Liver (tissue), 9 donors: ENCODE data around the gene SLC22A3. TPM values are rescaled to one million over a fixed set of nuclear protein-coding genes. Genes with fewer than 3 reads are reported as not detected.

Experiments
- DNase-seq: peaks from one replicate; pipeline ENCODE4 v3.0.0-alpha.2; 2017; ENCODE audit warnings: low spot score
- H3K27ac ChIP-seq, 2 donors: one replicate each; pipeline ENCODE4 v1.7.0; 2013; ENCODE audit warnings: inconsistent platforms in 2 of 2, low read length in 2 of 2, control low read depth in 1 of 2, low read depth in 1 of 2, mild to moderate bottlenecking in 1 of 2
- H3K27me3 ChIP-seq, 4 donors: one replicate each; pipeline versions ENCODE4 v1.6.1 to v1.7.0; 2013; ENCODE audit warnings: low read length in 3 of 4, inconsistent platforms in 1 of 4, mild to moderate bottlenecking in 1 of 4, moderate library complexity in 1 of 4; ENCODE audit not compliant: control insufficient read depth in 4 of 4, insufficient read depth in 4 of 4
- H3K36me3 ChIP-seq, 4 donors: one replicate each; pipeline versions ENCODE4 v1.6.1 to v1.7.0; 2013; ENCODE audit warnings: low read length in 3 of 4, mild to moderate bottlenecking in 3 of 4, low read depth in 1 of 4, moderate library complexity in 1 of 4; ENCODE audit not compliant: control insufficient read depth in 4 of 4, insufficient read depth in 3 of 4
- H3K4me1 ChIP-seq, 4 donors: one replicate each; pipeline versions ENCODE4 v1.6.1 to v1.7.0; 2013; ENCODE audit warnings: low read length in 3 of 4, mild to moderate bottlenecking in 3 of 4, moderate library complexity in 1 of 4; ENCODE audit not compliant: control insufficient read depth in 4 of 4, insufficient read depth in 4 of 4
- H3K4me3 ChIP-seq, 3 donors: one replicate each; pipeline versions ENCODE4 v1.6.1 to v1.7.0; 2013; ENCODE audit warnings: low read length in 3 of 3, control low read depth in 1 of 3, low read depth in 1 of 3, mild to moderate bottlenecking in 1 of 3
- H3K9ac ChIP-seq, 2 donors: one replicate each; pipeline ENCODE4 v1.7.0; 2013; ENCODE audit warnings: low read length in 2 of 2, mild to moderate bottlenecking in 2 of 2, moderate library complexity in 2 of 2, control low read depth in 1 of 2, low read depth in 1 of 2
- H3K9me3 ChIP-seq, 4 donors: one replicate each; pipeline versions ENCODE4 v1.6.1 to v1.7.0; 2013; ENCODE audit warnings: low read length in 3 of 4; ENCODE audit not compliant: control insufficient read depth in 4 of 4
- CTCF ChIP-seq: fragments of 150-350 bp; IDR thresholded peaks from 2 replicates; pipeline ENCODE4 v1.5.1; 2017; ENCODE audit warnings: improper control_type of control experiment, low read depth, low read length; ENCODE audit not compliant: missing input control
- EGR1 ChIP-seq, 2 donors: IDR thresholded peaks; 2 replicates each; pipeline ENCODE4 v1.6.1; 2016 to 2018; ENCODE audit warnings: antibody characterized with exemption in 2 of 2, low read depth in 2 of 2
- FOXA1 ChIP-seq: IDR thresholded peaks from 2 replicates; pipeline ENCODE4 v1.6.1; 2016; ENCODE audit warnings: antibody characterized with exemption
- GABPA ChIP-seq, 2 donors: IDR thresholded peaks in 1 of 2; conservative IDR thresholded peaks in 1 of 2; 2 replicates each; pipeline ENCODE4 v1.6.1; 2016; ENCODE audit warnings: antibody characterized with exemption in 2 of 2, mild to moderate bottlenecking in 1 of 2, moderate library complexity in 1 of 2
- HNF4A ChIP-seq, 2 donors: conservative IDR thresholded peaks; 2 replicates each; pipeline ENCODE4 v1.6.1; 2016; ENCODE audit warnings: antibody characterized with exemption in 2 of 2, mild to moderate bottlenecking in 2 of 2
- RAD21 ChIP-seq, 2 donors: IDR thresholded peaks; 2 replicates each; pipeline ENCODE4 v1.6.1; 2016; ENCODE audit warnings: antibody characterized with exemption in 2 of 2, mild to moderate bottlenecking in 2 of 2
- RXRA ChIP-seq, 2 donors: IDR thresholded peaks; 2 replicates each; pipeline ENCODE4 v1.6.1; 2017 to 2018; ENCODE audit warnings: antibody characterized with exemption in 2 of 2, mild to moderate bottlenecking in 1 of 2
- SP1 ChIP-seq: IDR thresholded peaks from 2 replicates; pipeline ENCODE4 v1.6.1; 2018; ENCODE audit warnings: antibody characterized with exemption, mild to moderate bottlenecking
- YY1 ChIP-seq: IDR thresholded peaks from 2 replicates; pipeline ENCODE4 v1.6.1; 2016; ENCODE audit warnings: antibody characterized with exemption, mild to moderate bottlenecking
- ZBTB33 ChIP-seq: IDR thresholded peaks from 2 replicates; pipeline ENCODE4 v1.6.1; 2016; ENCODE audit warnings: antibody characterized with exemption
- WGBS: extraction: QIAGEN DNeasy Blood & Tissue Kit; methylation state at CpG from one replicate; pipeline ENCODE4 v1.1.7; 2013; 5-methylcytosine and 5-hydroxymethylcytosine counted together
- polyA plus RNA-seq, 2 donors: library from polyadenylated mRNA; stranded (reverse) in 1 of 2; unstranded in 1 of 2; fragments of 200-250 nt in 1 of 2; fragments of >200 nt in 1 of 2; fragmentation: Nextera tagmentation in 1 of 2; extraction: Ambion mirVana in 1 of 2; gene quantifications; one replicate each; pipeline versions ENCODE4 v1.2.1 to v1.2.3, GENCODE V29; 2013 to 2015
- total RNA-seq, 2 donors: library from RNA; depleted of rRNA; stranded (reverse); fragments of >200 nt; gene quantifications; one replicate each; pipeline ENCODE4 v1.2.3, GENCODE V29; 2014
- TF ChIP-seq, protein P1 (sequence below): IDR thresholded peaks from 2 replicates; pipeline ENCODE4 v1.6.1; 2016; ENCODE audit warnings: antibody characterized with exemption, mild to moderate bottlenecking
- TF ChIP-seq, protein P2 (sequence below): IDR thresholded peaks from 2 replicates; pipeline ENCODE4 v1.6.1; 2016; ENCODE audit warnings: antibody characterized with exemption
- TF ChIP-seq, protein P3 (sequence below): IDR thresholded peaks from 2 replicates; pipeline ENCODE4 v1.6.1; 2016; ENCODE audit warnings: antibody characterized with exemption
- donor health status: healthy.
- donor health status: healthy.
- donor health status: healthy.
- donor health status: healthy.
- donor health status: healthy.

SLC22A3 gene
- total and polyA plus RNA-seq, 4 donors: 7.6 to 40.9 (median 19.4) TPM

DNA sequence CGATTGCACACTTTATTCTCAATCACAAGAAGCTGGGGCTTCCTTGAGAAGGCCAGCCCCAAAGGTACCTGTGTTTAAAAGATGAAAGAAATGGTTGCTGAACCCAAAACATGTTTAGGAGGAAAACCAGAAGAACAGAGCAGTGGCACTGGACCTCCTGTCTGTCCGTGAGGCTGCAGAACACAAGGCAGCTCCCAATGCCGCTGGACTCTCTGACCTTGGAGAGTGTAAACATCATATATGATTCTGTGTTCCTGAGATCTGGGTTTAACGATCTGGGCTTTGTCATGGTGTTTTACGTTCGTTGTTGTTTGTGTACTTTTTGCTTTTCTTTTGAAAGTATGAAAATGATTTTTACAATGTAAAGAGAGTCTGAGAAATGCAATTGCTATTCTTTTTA, 106.1 kb downstream of the SLC22A3 start (continued):
- TF ChIP-seq, protein P1, sequence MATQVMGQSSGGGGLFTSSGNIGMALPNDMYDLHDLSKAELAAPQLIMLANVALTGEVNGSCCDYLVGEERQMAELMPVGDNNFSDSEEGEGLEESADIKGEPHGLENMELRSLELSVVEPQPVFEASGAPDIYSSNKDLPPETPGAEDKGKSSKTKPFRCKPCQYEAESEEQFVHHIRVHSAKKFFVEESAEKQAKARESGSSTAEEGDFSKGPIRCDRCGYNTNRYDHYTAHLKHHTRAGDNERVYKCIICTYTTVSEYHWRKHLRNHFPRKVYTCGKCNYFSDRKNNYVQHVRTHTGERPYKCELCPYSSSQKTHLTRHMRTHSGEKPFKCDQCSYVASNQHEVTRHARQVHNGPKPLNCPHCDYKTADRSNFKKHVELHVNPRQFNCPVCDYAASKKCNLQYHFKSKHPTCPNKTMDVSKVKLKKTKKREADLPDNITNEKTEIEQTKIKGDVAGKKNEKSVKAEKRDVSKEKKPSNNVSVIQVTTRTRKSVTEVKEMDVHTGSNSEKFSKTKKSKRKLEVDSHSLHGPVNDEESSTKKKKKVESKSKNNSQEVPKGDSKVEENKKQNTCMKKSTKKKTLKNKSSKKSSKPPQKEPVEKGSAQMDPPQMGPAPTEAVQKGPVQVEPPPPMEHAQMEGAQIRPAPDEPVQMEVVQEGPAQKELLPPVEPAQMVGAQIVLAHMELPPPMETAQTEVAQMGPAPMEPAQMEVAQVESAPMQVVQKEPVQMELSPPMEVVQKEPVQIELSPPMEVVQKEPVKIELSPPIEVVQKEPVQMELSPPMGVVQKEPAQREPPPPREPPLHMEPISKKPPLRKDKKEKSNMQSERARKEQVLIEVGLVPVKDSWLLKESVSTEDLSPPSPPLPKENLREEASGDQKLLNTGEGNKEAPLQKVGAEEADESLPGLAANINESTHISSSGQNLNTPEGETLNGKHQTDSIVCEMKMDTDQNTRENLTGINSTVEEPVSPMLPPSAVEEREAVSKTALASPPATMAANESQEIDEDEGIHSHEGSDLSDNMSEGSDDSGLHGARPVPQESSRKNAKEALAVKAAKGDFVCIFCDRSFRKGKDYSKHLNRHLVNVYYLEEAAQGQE: no peak
- TF ChIP-seq YY1 (no peak), GABPA (IDR thresholded peaks at IDR 0.05 in 1 of 2, conservative IDR thresholded peaks at IDR 0.05 in 1 of 2) (no peak), EGR1 (IDR thresholded peaks at IDR 0.05; ENCODE audit: low read depth in 2 of 2) (no peak), RAD21 (IDR thresholded peaks at IDR 0.05) (no peak), RXRA (IDR thresholded peaks at IDR 0.05) (no peak), SP1 (no peak), FOXA1 (no peak)

DNA sequence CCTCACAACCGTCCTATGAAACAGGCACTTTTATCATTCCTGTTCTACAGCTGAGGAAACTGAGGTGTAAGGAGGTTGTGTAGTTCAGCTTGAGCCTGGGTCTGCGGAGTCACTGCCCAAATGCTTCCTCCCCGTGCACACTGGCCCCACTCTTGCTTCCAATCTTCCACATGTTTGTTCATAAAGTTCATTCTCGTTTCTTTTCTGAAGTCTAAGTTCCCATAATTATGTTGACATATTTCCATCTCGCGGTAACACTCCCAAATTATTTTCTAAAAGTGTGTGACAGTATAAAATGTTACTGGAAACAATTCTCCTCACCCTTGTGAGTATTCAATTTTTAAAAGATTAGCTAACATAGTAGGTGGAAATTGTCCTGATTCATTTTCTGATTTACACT, 106.9 kb downstream of the SLC22A3 start:
- Histone ChIP-seq H3K9me3 (no peaks in the 10 kb centered on the region), H3K9ac (no peak overlapping the region), H3K36me3 (peaks cover 0 to 20% (median 11%) of the 10 kb centered on the region in 4 donors), H3K27me3 (no peaks in the 10 kb centered on the region), H3K4me3 (no peak overlapping the region), H3K4me1 (no peaks in the 10 kb centered on the region), H3K27ac (no peak overlapping the region)
- TF ChIP-seq HNF4A (conservative IDR thresholded peaks at IDR 0.05) (no peak), ZBTB33 (no peak), RAD21 (IDR thresholded peaks at IDR 0.05) (no peak), YY1 (no peak), CTCF (no peak), FOXA1 (no peak), RXRA (IDR thresholded peaks at IDR 0.05) (no peak), EGR1 (IDR thresholded peaks at IDR 0.05; ENCODE audit: low read depth in 2 of 2) (no peak)
- TF ChIP-seq, protein P2, sequence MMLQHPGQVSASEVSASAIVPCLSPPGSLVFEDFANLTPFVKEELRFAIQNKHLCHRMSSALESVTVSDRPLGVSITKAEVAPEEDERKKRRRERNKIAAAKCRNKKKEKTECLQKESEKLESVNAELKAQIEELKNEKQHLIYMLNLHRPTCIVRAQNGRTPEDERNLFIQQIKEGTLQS: no peak
- TF ChIP-seq, protein P1: no peak
- TF ChIP-seq, protein P3, sequence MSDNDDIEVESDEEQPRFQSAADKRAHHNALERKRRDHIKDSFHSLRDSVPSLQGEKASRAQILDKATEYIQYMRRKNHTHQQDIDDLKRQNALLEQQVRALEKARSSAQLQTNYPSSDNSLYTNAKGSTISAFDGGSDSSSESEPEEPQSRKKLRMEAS: no peak
- DNase-seq: no peak
- WGBS: 77% methylated on average over 6 of the region's 6 CpGs
